Transverse colon (tissue), 4 donors: ENCODE results near the gene METTL21A. TPM values are rescaled to one million over a fixed set of nuclear protein-coding genes. Genes with fewer than 3 reads are reported as not detected.

Source experiments
- DNase-seq: peaks from one replicate; pipeline ENCODE4 v3.0.0-alpha.2; 2019
- H3K27ac ChIP-seq, 4 donors: fragments of 200-600 bp; sonication (generic); 2 replicates each; pipeline ENCODE4 v1.5.1; 2016 to 2018; ENCODE audit warnings: inconsistent platforms in 4 of 4
- H3K27me3 ChIP-seq: fragments of 200-600 bp; sonication (generic); 2 replicates; pipeline ENCODE4 v1.5.1; 2017; ENCODE audit warnings: inconsistent platforms
- H3K36me3 ChIP-seq, 4 donors: fragments of 200-600 bp; sonication (generic); 2 replicates each; pipeline ENCODE4 v1.5.1; 2017 to 2019; ENCODE audit warnings: inconsistent platforms in 4 of 4
- H3K4me1 ChIP-seq, 4 donors: fragments of 200-600 bp; sonication (generic); 2 replicates each; pipeline ENCODE4 v1.5.1; 2017 to 2020; ENCODE audit warnings: inconsistent platforms in 4 of 4
- H3K4me3 ChIP-seq, 4 donors: fragments of 200-600 bp; sonication (generic); 1 replicate in 1 of 4; 2 replicates in 3 of 4; pipeline versions ENCODE4 v1.5.1 to v1.6.1; 2017 to 2019; ENCODE audit warnings: inconsistent platforms in 4 of 4
- H3K9me3 ChIP-seq, 2 donors: fragments of 200-600 bp; sonication (generic); 2 replicates each; pipeline ENCODE4 v1.5.1; 2017 to 2019; ENCODE audit warnings: inconsistent platforms in 2 of 2
- EP300 ChIP-seq: sonication (generic); formaldehyde crosslinking; IDR thresholded peaks from one replicate; pipeline ENCODE4 v1.6.1; 2017; ENCODE audit warnings: antibody characterized with exemption, low read depth
- POLR2A ChIP-seq: fragments of 450-650 bp; IDR thresholded peaks from one replicate; pipeline ENCODE4 v1.6.1; 2016; ENCODE audit warnings: antibody characterized with exemption, mild to moderate bottlenecking, moderate library complexity
- POLR2AphosphoS5 ChIP-seq, 3 donors: sonication (generic); formaldehyde crosslinking; IDR thresholded peaks; one replicate each; pipeline ENCODE4 v1.6.1; 2016; ENCODE audit warnings: antibody characterized with exemption in 3 of 3
- WGBS, 2 donors: methylation state at CpG; one replicate each; pipeline ENCODE4 v1.1.5; 2018; ENCODE audit warnings: low coverage in 1 of 2; 5-methylcytosine and 5-hydroxymethylcytosine counted together
- in situ Hi-C, 4 donors: fragments of 200-750 bp; cut with MboI; loops; one replicate each; pipeline versions ENCODE4 v1.15.0 to v1.15.1; 2017; ENCODE audit warnings: low sequenced_read_pairs in 3 of 4, low pct_ligation_motif_present in 1 of 4, low pct_unique_long_range_greater_than_20kb in 1 of 4
- intact Hi-C: fragments of 100-400 bp; cut with DNase I; formaldehyde crosslinking; loops from one replicate; pipeline ENCODE4 v1.15.1; 2023; ENCODE audit warnings: low total_unique reads
- total RNA-seq, 4 donors: library from RNA; depleted of rRNA; stranded (reverse); fragments of >200 nt; gene quantifications; one replicate each; pipeline ENCODE4 v1.1.0, GENCODE V29; 2016
- TF ChIP-seq, protein P1 (sequence below), 5 experiments: fragments of 200-600 bp in 3 of 5; fragments of 450-650 bp in 2 of 5; sonication (generic) in 3 of 5; IDR thresholded peaks; 1 replicate in 2 of 5; 2 replicates in 3 of 5; pipeline ENCODE4 v1.5.1; 2016 to 2017; ENCODE audit warnings: antibody characterized with exemption in 5 of 5, inconsistent platforms in 3 of 5, mild to moderate bottlenecking in 2 of 5, moderate library complexity in 1 of 5

The METTL21A gene
- total RNA-seq, 4 donors from 2014 or later, result 0.60 to 25.4 (median 17.7) TPM

DNA sequence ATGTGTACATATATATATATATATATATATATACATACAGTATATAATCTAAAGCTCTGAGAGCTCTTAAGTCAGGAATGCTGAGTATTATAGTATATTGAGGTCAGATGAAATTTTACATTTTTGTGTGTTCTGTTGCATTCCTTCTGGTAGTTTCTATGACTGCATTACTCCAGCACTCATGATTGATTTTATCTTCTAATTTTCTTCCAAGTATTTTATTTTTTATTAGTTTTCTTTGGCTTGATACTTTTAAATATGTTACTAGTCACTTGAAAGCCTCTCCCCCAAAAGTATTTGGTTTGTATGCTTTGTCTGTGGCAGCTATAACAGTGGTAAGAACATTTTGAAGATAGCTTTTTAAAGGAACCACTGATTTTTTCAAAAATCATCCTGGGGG is 25.0 kb downstream of the METTL21A start:
- no peak overlapping the region for H3K27ac ChIP-seq
- no peak for TF ChIP-seq POLR2A
- TF ChIP-seq POLR2AphosphoS5 (IDR thresholded peaks at IDR 0.05), result no peak
- no peak for TF ChIP-seq EP300
- TF ChIP-seq, protein P1, sequence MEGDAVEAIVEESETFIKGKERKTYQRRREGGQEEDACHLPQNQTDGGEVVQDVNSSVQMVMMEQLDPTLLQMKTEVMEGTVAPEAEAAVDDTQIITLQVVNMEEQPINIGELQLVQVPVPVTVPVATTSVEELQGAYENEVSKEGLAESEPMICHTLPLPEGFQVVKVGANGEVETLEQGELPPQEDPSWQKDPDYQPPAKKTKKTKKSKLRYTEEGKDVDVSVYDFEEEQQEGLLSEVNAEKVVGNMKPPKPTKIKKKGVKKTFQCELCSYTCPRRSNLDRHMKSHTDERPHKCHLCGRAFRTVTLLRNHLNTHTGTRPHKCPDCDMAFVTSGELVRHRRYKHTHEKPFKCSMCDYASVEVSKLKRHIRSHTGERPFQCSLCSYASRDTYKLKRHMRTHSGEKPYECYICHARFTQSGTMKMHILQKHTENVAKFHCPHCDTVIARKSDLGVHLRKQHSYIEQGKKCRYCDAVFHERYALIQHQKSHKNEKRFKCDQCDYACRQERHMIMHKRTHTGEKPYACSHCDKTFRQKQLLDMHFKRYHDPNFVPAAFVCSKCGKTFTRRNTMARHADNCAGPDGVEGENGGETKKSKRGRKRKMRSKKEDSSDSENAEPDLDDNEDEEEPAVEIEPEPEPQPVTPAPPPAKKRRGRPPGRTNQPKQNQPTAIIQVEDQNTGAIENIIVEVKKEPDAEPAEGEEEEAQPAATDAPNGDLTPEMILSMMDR (IDR thresholded peaks at IDR 0.05), result no peak

DNA sequence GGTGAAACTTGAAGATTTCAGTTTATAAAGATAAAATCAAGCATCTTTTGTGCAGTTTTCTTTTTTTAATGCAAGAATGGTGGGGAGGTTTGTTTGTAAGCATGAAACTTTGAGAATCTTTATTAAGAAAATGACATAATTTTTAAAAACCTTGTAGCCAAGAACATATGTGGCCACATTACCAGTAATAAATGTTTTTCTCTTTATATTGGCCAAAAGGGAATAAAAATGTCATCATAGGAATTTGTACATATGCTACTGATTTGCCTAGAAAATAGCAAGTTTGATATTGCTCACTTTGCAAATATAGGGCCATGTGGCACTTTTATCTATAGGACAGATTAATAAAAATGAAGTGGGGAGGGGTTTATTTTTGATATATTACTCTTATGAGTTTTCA is 25.6 kb downstream of the METTL21A start:
- TF ChIP-seq POLR2AphosphoS5 (IDR thresholded peaks at IDR 0.05) (no peak), EP300 (no peak), POLR2A (no peak)
- TF ChIP-seq, protein P1 (IDR thresholded peaks at IDR 0.05), result no peak
- intact Hi-C loops (no loop called here), in situ Hi-C loops (loop anchor here in 1 of 4 donors (25.0 kb wide), 1 partner anchor 663 kb away; the partner anchor contains the start of genes IDH1 and PIKFYVE)
- DNase-seq, result no peak
- H3K4me3 ChIP-seq, result no peak overlapping the region
- no peak overlapping the region for H3K27ac ChIP-seq
- H3K9me3 ChIP-seq, result no peaks in the 10 kb centered on the region
- no peaks in the 10 kb centered on the region for H3K4me1 ChIP-seq
- no peaks in the 10 kb centered on the region for H3K27me3 ChIP-seq
- H3K36me3 ChIP-seq, result peaks cover 0 to 8% (median 5%) of the 10 kb centered on the region in 4 donors

More for the DNA sequence above, 25.0 kb downstream of the METTL21A start:
- no peaks in the 10 kb centered on the region for H3K9me3 ChIP-seq
- no peak for DNase-seq
- no peaks in the 10 kb centered on the region for H3K27me3 ChIP-seq
- peaks cover 0 to 8% (median 5%) of the 10 kb centered on the region in 4 donors for H3K36me3 ChIP-seq
- intact Hi-C loops (no loop called here), in situ Hi-C loops (loop anchor here in 1 of 4 donors (25.0 kb wide), 1 partner anchor 662 kb away; the partner anchor contains the start of genes IDH1 and PIKFYVE)
- no peaks in the 10 kb centered on the region for H3K4me1 ChIP-seq
- no peak overlapping the region for H3K4me3 ChIP-seq

DNA sequence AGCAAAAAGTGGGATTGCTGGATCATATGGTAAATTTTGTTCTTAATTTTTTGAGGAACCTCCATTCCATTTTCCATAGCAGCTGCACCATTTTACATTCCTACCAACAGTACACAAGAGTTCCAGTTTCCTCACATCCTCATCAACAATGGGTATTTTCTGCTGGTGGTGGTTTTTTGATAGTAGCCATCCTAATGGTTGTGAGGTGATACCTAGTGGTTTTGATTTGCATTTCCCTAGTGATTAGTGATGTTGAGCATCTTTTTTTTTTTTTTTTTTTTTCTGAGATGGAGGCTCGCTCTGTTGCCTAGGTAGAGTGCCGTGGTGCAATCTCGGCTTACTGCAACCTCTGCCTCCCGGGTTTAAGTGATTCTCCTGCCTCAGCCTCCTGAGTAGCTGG is 30.5 kb downstream of the METTL21A start:
- in situ Hi-C loops (no loop called here), intact Hi-C loops (no loop called here)
- H3K4me1 ChIP-seq, result no peaks in the 10 kb centered on the region
- TF ChIP-seq POLR2AphosphoS5 (IDR thresholded peaks at IDR 0.05), result no peak
- TF ChIP-seq EP300, result no peak
- no peaks in the 10 kb centered on the region for H3K27me3 ChIP-seq
- H3K9me3 ChIP-seq, result peaks cover 4 to 6% of the 10 kb centered on the region in 2 donors
- no peak overlapping the region for H3K27ac ChIP-seq
- peaks cover 0 to 27% (median 13%) of the 10 kb centered on the region in 4 donors for H3K36me3 ChIP-seq
- WGBS, 2 donors, result 86 to 93% methylated on average over 3 to 4 of the region's 4 CpGs
- DNase-seq, result no peak
- no peak overlapping the region for H3K4me3 ChIP-seq

DNA sequence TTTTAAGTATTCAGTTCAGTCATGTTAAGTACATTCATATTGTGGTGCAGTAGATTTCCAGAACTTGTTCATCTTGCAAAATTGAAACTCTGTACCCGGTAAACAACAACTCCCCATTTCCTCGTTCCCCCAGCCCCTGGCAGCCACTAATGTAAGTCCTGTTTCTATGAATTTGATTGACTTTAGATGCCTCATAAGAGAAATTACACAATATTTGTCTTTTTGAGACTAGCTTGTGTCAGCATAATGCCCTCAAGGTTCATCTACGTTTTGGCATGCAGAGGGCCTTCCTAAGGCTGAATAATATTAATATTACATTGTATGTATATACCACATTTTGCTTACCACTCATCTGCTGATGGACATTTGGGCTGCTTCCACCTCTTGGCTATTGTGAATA is 30.9 kb downstream of the METTL21A start:
- Histone ChIP-seq H3K4me1 (no peaks in the 10 kb centered on the region), H3K9me3 (peaks cover 4 to 6% of the 10 kb centered on the region in 2 donors), H3K36me3 (peaks cover 0 to 27% (median 13%) of the 10 kb centered on the region in 4 donors), H3K4me3 (no peak overlapping the region), H3K27ac (no peak overlapping the region), H3K27me3 (no peaks in the 10 kb centered on the region)
- DNase-seq, result no peak
- intact Hi-C loops (no loop called here), in situ Hi-C loops (no loop called here)
- TF ChIP-seq POLR2A (no peak), POLR2AphosphoS5 (IDR thresholded peaks at IDR 0.05) (no peak), EP300 (no peak)
- TF ChIP-seq, protein P1 (IDR thresholded peaks at IDR 0.05), result no peak
- WGBS, 2 donors, result 72 to 73% methylated on average over 2 to 3 of the region's 3 CpGs

DNA sequence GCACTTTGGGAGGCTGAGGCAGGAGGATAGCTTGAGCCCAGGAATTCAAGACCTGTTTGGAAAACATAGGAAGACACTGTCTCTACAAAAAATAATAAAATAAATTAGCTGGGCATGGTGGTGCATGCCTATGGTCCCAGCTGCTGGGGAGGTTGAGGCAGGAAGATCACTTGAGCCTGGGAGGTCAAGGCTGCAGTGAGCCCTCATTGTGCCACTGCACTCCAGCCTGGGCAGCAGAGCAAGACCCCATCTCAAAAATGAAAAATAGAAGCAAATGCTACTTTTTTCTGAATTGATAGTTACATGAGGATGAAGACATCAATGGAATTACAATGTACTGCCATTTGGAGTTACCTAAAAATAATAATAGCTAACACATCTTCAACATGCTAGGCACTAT is 31.9 kb downstream of the METTL21A start:
- Histone ChIP-seq H3K27me3 (no peaks in the 10 kb centered on the region), H3K27ac (no peak overlapping the region), H3K36me3 (peaks cover 0 to 27% (median 13%) of the 10 kb centered on the region in 4 donors), H3K9me3 (peaks cover 4 to 6% of the 10 kb centered on the region in 2 donors), H3K4me3 (no peak overlapping the region), H3K4me1 (no peaks in the 10 kb centered on the region)
- intact Hi-C loops, result no loop called here
- TF ChIP-seq EP300 (no peak), POLR2A (no peak), POLR2AphosphoS5 (IDR thresholded peaks at IDR 0.05) (no peak)
- TF ChIP-seq, protein P1 (IDR thresholded peaks at IDR 0.05), result no peak
- in situ Hi-C loops, result no loop called here
- DNase-seq, result no peak
